Heart right ventricle (tissue), 16 donors: ENCODE results near the gene CHID1. TPM values are rescaled to one million over a fixed set of nuclear protein-coding genes. Genes with fewer than 3 reads are reported as not detected.

Source experiments
- ATAC-seq, 8 donors: fragments of 200-7000 bp; cut with Tn5 transposase; one replicate each; pipeline ENCODE4 v1.9.1; 2020; ENCODE audit warnings: mild to moderate bottlenecking in 8 of 8, moderate library complexity in 8 of 8, moderate number of reproducible peaks in 1 of 8
- DNase-seq, 2 donors: peaks; one replicate each; pipeline ENCODE4 v3.0.0-alpha.2; 2020
- H3K27ac ChIP-seq, 10 donors: fragments of 200-600 bp; sonication (generic) in 2 of 10; one replicate each; pipeline versions ENCODE4 v1.5.0 to v1.8.0; 2020 to 2022; ENCODE audit warnings: mild to moderate bottlenecking in 3 of 10
- H3K27me3 ChIP-seq, 7 donors: fragments of 200-600 bp; one replicate each; pipeline ENCODE4 v1.8.0; 2021 to 2022; ENCODE audit warnings: mild to moderate bottlenecking in 2 of 7
- H3K36me3 ChIP-seq, 9 donors: fragments of 200-600 bp; sonication (generic) in 1 of 9; one replicate each; pipeline versions ENCODE4 v1.5.0 to v1.8.0; 2020 to 2022; ENCODE audit warnings: mild to moderate bottlenecking in 2 of 9
- H3K4me1 ChIP-seq, 9 donors: fragments of 200-600 bp; sonication (generic) in 1 of 9; one replicate each; pipeline versions ENCODE4 v1.5.0 to v1.8.0; 2020 to 2022; ENCODE audit warnings: mild to moderate bottlenecking in 4 of 9
- H3K4me3 ChIP-seq, 10 donors: fragments of 200-600 bp; sonication (generic) in 2 of 10; one replicate each; pipeline versions ENCODE4 v1.5.0 to v1.8.0; 2020 to 2022; ENCODE audit warnings: mild to moderate bottlenecking in 7 of 10, moderate library complexity in 2 of 10
- H3K9me3 ChIP-seq, 11 donors: fragments of 200-600 bp in 10 of 11; sonication (generic) in 2 of 11; one replicate each; pipeline versions ENCODE4 v1.5.0 to v1.8.0; 2013 to 2022; ENCODE audit warnings: mild to moderate bottlenecking in 2 of 11, control low read depth in 1 of 11, moderate library complexity in 1 of 11
- CTCF ChIP-seq, 9 donors: fragments of 200-600 bp; sonication (generic) in 2 of 9; IDR thresholded peaks; one replicate each; pipeline versions ENCODE4 v1.5.0 to v1.8.0; 2021 to 2022; ENCODE audit warnings: antibody characterized with exemption in 9 of 9, mild to moderate bottlenecking in 5 of 9, moderate library complexity in 1 of 9
- WGBS, 2 donors: extraction: QIAGEN DNeasy Blood & Tissue Kit; methylation state at CpG; one replicate each; pipeline ENCODE4 v1.1.7; 2013; ENCODE audit warnings: inconsistent platforms in 1 of 2; 5-methylcytosine and 5-hydroxymethylcytosine counted together
- intact Hi-C, 10 donors: fragments of 100-400 bp; cut with DNase I; formaldehyde crosslinking; loops; one replicate each; pipeline versions ENCODE4 v1.11.1 to v1.14.2; 2022
- polyA plus RNA-seq, 2 donors: library from polyadenylated mRNA; stranded (reverse); fragments of 200-250 nt; gene quantifications; one replicate each; pipeline ENCODE4 v1.2.3, GENCODE V29; 2013
- total RNA-seq, 10 donors: library from RNA; stranded (reverse); fragmentation: NEBNext Ultra II Directional in 3 of 10; extraction: Animal tissue kit (Norgen Biotek cat#: 25700) in 3 of 10; gene quantifications; one replicate each; pipeline versions ENCODE4 v1.2.1 to v1.2.4, GENCODE V29; 2021 to 2023
- donor health status: Arrhythmogenic right ventricular cardiomyopathy.
- donor health status: ischemic (EF 13 %, LVEDD 7.1; RV severe dilation, severe dysfunction).
- donor health status: healthy with polysubstance abuse.
- donor health status: DM: no; HTN: yes; CAD: no.
- donor health status: DM: no; HTN: no; CAD: no.
- donor health status: ischemic (EF 25% LVEDD 6.9; RV normal size, moderate dysfunction).
- donor health status: ischemic (EF 25% LVEDD 5.7; RV mildly dilated, moderate dysfunction).
- donor health status: healthy.
- donor health status: DM: yes; HTN: yes; CAD: no.
- donor health status: Ischemic cardiomyopathy.
- donor health status: ischemic (EF 35%, LVEDD 5.7; RV mildly dilated, moderate dysfunction).
- donor health status: nonischemic (EF 11% LVEDD 7.7; RV severe dilation, severe dysfunction).
- donor health status: DM: yes; HTN: yes; CAD: no.
- donor health status: PGD.
- donor health status: ischemic (EF 29% LVEDD 5.4; RV normal size, mild dysfunction).
- donor health status: nonischemic (EF 23%, LVEDD 6.1; RV moderate dilation, normal function).

Gene CHID1
- total and polyA plus RNA-seq, 12 donors, result 40.1 to 75.2 (median 57.5) TPM

GRCh38 chr11:818396-819128 lies 92.0 kb downstream of the CHID1 start, which contains the start of gene PNPLA2:
TSS of gene PNPLA2 (plus strand) at chr11:818914. CDS start at chr11:819719, 805 bp downstream.
- DNase-seq, result no peak
- TF ChIP-seq CTCF (IDR thresholded peaks at IDR 0.05), result no peak
- H3K36me3 ChIP-seq, result peaks cover 0 to 42% (median 6%) of the 10 kb centered on the region in 9 donors
- intact Hi-C loops, result no loop called here
- peak within 1 kb of the TSS; percentile 69 to 99 (median 92) for H3K4me3 ChIP-seq
- peaks cover 16 to 43% (median 34%) of the 10 kb centered on the region in 9 donors for H3K4me1 ChIP-seq
- peak in 4 of 8 donors; percentile 0 to 1 (median 0) for ATAC-seq
- peak within 1 kb of the TSS; percentile 87 to 99 (median 98) for H3K27ac ChIP-seq
- WGBS, 2 donors, result 32% methylated on average over 20 of the region's 20 CpGs
- no peaks in the 10 kb centered on the region for H3K9me3 ChIP-seq
- no peaks in the 10 kb centered on the region for H3K27me3 ChIP-seq

Other genes with a start within 250 kb of the CHID1 start
- gene DEAF1, start 215.6 kb downstream of the CHID1 start, total RNA-seq, result 10 to 100 TPM; 11.0 to 25.7 (median 15.5) TPM
- 10 to 100 TPM; 18.3 to 39.9 TPM for gene DEAF1, start 215.6 kb downstream of the CHID1 start, polyA plus RNA-seq
- 10 to 100 TPM; 10.6 to 24.2 (median 14.5) TPM for gene TMEM80, start 215.0 kb downstream of the CHID1 start, total RNA-seq
- gene TMEM80, start 215.0 kb downstream of the CHID1 start, polyA plus RNA-seq, result 10 to 100 TPM; 10.1 to 21.4 TPM
- 1 to 10 TPM; 1.2 to 6.7 (median 2.3) TPM for gene EPS8L2, start 204.6 kb downstream of the CHID1 start, total RNA-seq
- gene EPS8L2, start 204.6 kb downstream of the CHID1 start, polyA plus RNA-seq, result 1 to 10 TPM; 3.4 to 3.9 TPM
- 100 to 1,000 TPM in 5 of 10 donors, 10 to 100 TPM in 5; 76.2 to 115 (median 96.3) TPM for gene TALDO1, start 163.3 kb downstream of the CHID1 start, total RNA-seq
- gene TALDO1, start 163.3 kb downstream of the CHID1 start, polyA plus RNA-seq, result 100 to 1,000 TPM in 1 of 2 donors, 10 to 100 TPM in 1; 55.3 to 124 TPM
- gene GATD1, start 133.3 kb downstream of the CHID1 start, total RNA-seq, result 10 to 100 TPM; 20.6 to 29.4 (median 26.0) TPM
- gene GATD1, start 133.3 kb downstream of the CHID1 start, polyA plus RNA-seq, result 10 to 100 TPM; 15.0 to 32.4 TPM
- gene CEND1, start 120.7 kb downstream of the CHID1 start, total RNA-seq, result under 1 TPM in 9 of 10 donors, not detected in 1; 0.22 to 0.80 (median 0.38) TPM
- under 1 TPM; 0.75 to 0.80 TPM for gene CEND1, start 120.7 kb downstream of the CHID1 start, polyA plus RNA-seq
- gene SLC25A22, start 112.5 kb downstream of the CHID1 start, total RNA-seq, result 1 to 10 TPM; 2.2 to 8.6 (median 4.0) TPM
- gene SLC25A22, start 112.5 kb downstream of the CHID1 start, polyA plus RNA-seq, result 10 to 100 TPM in 1 of 2 donors, 1 to 10 TPM in 1; 3.0 to 11.1 TPM
- 10 to 100 TPM in 3 of 10 donors, 1 to 10 TPM in 7; 5.2 to 13.9 (median 6.9) TPM for gene PIDD1, start 105.6 kb downstream of the CHID1 start, total RNA-seq
- gene PIDD1, start 105.6 kb downstream of the CHID1 start, polyA plus RNA-seq, result 10 to 100 TPM in 1 of 2 donors, 1 to 10 TPM in 1; 6.3 to 32.4 TPM
- gene RPLP2, start 100.8 kb downstream of the CHID1 start, total RNA-seq, result 1,000 to 10,000 TPM in 3 of 10 donors, 100 to 1,000 TPM in 7; 765 to 1,177 (median 850) TPM
- gene RPLP2, start 100.8 kb downstream of the CHID1 start, polyA plus RNA-seq, result 1,000 to 10,000 TPM; 1,402 to 1,699 TPM
- gene PNPLA2, start 91.9 kb downstream of the CHID1 start, total RNA-seq, result 100 to 1,000 TPM; 183 to 359 (median 251) TPM
- 100 to 1,000 TPM; 114 to 148 TPM for gene PNPLA2, start 91.9 kb downstream of the CHID1 start, polyA plus RNA-seq
- gene CRACR2B, start 82.9 kb downstream of the CHID1 start, total RNA-seq, result 10 to 100 TPM; 11.4 to 23.0 (median 17.0) TPM
- gene CRACR2B, start 82.9 kb downstream of the CHID1 start, polyA plus RNA-seq, result 10 to 100 TPM; 11.5 to 72.3 TPM
- gene CD151, start 77.9 kb downstream of the CHID1 start, total RNA-seq, result 100 to 1,000 TPM; 286 to 668 (median 466) TPM
- 100 to 1,000 TPM; 444 to 684 TPM for gene CD151, start 77.9 kb downstream of the CHID1 start, polyA plus RNA-seq
- 100 to 1,000 TPM; 194 to 279 (median 234) TPM for gene POLR2L, start 68.3 kb downstream of the CHID1 start, total RNA-seq
- 100 to 1,000 TPM; 148 to 279 TPM for gene POLR2L, start 68.3 kb downstream of the CHID1 start, polyA plus RNA-seq
- 10 to 100 TPM; 22.2 to 46.4 (median 26.9) TPM for gene TSPAN4, start 68.0 kb downstream of the CHID1 start, total RNA-seq
- gene TSPAN4, start 68.0 kb downstream of the CHID1 start, polyA plus RNA-seq, result 10 to 100 TPM; 44.4 to 66.5 TPM
- gene AP2A2, start 15.1 kb upstream of the CHID1 start, total RNA-seq, result 10 to 100 TPM; 28.9 to 58.4 (median 38.8) TPM
- 10 to 100 TPM; 24.3 to 27.9 TPM for gene AP2A2, start 15.1 kb upstream of the CHID1 start, polyA plus RNA-seq
- gene MUC6, start 125.9 kb upstream of the CHID1 start, total RNA-seq, result not detected
- under 1 TPM; 0.01 to 0.07 TPM for gene MUC6, start 125.9 kb upstream of the CHID1 start, polyA plus RNA-seq
- gene MUC2, start 164.1 kb upstream of the CHID1 start, total RNA-seq, result under 1 TPM in 1 of 10 donors, not detected in 9; 0.03 TPM
- not detected for gene MUC2, start 164.1 kb upstream of the CHID1 start, polyA plus RNA-seq
- gene MUC5AC, start 247.1 kb upstream of the CHID1 start, total RNA-seq, result not detected
- gene MUC5AC, start 247.1 kb upstream of the CHID1 start, polyA plus RNA-seq, result not detected